NCI-H510A treated with DMSO at 0.1 percent for 48 hours (cell line): ENCODE data around the gene ATL3.
"Not testable (repeated sequence)": the region's sequence is repeated elsewhere in the genome, so short reads cannot be mapped to it uniquely, and the experiment has no call there.

Experiments used
- DNase-seq: peaks from one replicate; lab custom pipeline; 2025; lab: John Stamatoyannopoulos, UW

ATL3 gene, protein sequence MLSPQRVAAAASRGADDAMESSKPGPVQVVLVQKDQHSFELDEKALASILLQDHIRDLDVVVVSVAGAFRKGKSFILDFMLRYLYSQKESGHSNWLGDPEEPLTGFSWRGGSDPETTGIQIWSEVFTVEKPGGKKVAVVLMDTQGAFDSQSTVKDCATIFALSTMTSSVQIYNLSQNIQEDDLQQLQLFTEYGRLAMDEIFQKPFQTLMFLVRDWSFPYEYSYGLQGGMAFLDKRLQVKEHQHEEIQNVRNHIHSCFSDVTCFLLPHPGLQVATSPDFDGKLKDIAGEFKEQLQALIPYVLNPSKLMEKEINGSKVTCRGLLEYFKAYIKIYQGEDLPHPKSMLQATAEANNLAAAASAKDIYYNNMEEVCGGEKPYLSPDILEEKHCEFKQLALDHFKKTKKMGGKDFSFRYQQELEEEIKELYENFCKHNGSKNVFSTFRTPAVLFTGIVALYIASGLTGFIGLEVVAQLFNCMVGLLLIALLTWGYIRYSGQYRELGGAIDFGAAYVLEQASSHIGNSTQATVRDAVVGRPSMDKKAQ

GRCh38 chr11:63671322-63672155 is at the start of gene ATL3:
Gene ATL3 (minus strand): TSS chr11:63671376. CDS start chr11:63671335, 41 bp downstream.
- peak; percentile 97 for DNase-seq

GRCh38 chr11:63720611-63721010 is 49.4 kb upstream of the ATL3 start:
- no peak for DNase-seq

GRCh38 chr11:63719987-63720386 is 48.8 kb upstream of the ATL3 start:
- no peak for DNase-seq

DNA sequence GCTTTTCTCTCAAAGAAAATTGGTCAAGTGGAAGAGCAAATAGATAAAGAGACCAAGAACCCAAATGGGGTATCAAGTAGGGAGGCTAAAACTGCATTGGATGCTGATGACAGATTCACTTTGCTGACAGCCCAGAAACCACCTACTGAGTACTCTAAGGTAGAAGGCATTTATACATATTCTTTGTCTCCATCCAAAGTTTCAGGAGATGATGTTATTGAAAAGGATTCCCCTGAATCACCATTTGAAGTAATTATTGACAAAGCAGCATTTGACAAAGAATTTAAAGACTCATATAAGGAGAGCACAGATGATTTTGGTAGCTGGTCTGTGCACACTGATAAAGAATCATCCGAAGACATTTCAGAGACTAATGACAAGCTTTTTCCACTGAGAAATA is 47.8 kb upstream of the ATL3 start:
- no peak for DNase-seq

DNA sequence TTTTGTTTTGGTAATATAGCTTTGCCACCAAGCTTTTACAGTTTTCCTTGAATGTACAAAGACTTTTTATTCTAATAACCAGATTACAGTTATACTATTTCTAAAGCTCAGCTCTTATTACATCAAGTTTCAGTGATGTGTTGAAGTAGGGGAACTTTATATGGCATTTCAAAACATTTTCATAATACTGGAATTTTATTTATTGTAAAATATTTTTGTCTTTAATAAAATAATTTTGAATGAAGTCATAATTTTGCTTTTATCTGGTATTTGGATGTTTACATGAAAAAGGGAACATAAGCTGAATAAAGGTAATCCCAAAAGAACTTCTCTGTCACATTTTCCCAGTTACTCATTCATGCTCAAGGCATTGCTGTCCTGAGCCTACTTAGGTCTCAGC is 44.9 kb upstream of the ATL3 start:
- no peak for DNase-seq

- no peak for DNase-seq
Measured at GRCh38 chr11:63713766-63714165, 42.6 kb upstream of the ATL3 start.

DNA sequence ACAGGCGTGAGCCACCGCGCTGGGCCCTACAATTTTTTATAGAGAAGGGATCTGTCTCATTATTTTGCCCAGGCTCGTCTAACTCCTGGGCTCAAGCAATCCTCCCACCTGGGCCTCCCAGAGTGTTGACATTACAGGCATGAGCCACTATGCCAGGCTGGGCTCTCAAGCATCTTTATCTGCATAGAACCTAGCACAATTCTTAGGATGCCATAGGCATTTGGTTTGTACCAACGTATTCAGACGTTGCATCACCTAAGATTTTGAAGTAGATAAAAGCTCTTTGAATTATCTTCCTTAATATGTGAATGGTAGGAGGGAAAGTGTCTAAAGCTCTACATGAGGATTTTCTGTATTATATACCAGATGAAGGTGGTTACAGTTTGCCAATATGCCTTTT is 40.7 kb upstream of the ATL3 start:
- DNase-seq, result no peak

DNA sequence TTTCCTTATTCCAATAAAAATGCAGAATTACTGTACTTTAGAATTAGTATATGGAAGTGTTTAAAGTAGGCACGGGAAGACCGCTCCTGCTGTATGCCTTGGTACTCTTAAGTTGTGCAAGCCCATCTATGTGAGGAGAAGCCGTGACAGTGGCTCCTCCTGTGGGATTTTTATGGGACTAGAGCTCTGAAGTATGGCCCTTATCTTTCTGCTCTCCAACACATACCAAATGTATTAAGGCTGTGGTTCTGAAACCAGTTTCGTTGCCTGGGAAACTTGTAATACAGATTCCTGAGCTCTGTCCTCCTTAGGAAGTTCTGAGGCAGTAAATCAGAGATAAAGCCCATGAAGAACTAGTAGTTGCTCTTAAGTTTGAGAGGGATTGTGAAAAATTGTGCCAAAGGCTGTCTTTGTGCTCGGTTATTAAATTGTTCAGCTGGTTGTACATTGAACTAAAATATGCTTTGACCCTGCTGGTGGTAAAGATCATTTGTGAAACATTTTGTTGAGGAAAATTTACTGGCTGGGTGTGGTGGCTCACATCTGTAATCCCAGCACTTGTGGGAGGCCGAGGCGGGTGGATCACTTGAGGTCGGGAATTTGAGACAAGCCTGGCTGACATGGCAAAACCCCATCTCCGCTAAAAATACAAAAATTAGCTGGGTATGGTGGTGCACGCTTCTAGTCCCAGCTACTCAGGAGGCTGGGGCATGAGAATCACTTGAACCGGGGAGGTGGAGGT is 39.5 kb upstream of the ATL3 start:
- DNase-seq, result no peak

DNA sequence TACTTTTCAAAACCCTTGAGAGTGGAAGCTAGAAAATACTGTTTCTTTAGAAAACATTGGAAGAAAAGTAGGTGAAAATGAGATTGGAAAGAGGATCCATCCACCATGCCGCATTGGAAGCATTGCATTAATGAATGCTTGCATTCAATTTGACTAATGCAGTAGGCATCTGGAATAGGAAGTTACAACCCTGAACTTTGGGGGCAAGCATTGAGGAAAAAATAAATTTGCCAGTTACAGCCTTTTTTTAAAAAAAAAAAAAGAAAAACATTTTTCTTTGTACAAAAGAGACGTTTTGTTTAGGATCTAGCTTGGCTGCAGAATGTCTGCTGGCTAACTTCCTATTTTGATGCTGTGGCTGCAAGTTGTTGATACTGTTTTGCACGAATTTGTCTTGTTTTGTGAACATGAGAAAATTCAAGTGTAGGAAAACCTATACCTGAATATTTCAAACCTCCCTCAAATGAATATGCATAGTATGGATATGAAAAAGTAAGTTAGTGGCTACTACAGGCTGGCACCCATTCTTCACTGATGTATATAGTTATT is 38.2 kb upstream of the ATL3 start:
- no peak for DNase-seq

GRCh38 chr11:63708764-63709163 is 37.6 kb upstream of the ATL3 start:
- DNase-seq, result no peak

GRCh38 chr11:63705526-63705925 is 34.4 kb upstream of the ATL3 start:
- DNase-seq, result no peak

GRCh38 chr11:63699896-63700295 is 28.7 kb upstream of the ATL3 start:
- DNase-seq, result no peak

- no peak for DNase-seq
Measured at GRCh38 chr11:63698976-63699733, 28.0 kb upstream of the ATL3 start.

- no peak for DNase-seq
Measured at GRCh38 chr11:63694596-63694995, 23.4 kb upstream of the ATL3 start.

DNA sequence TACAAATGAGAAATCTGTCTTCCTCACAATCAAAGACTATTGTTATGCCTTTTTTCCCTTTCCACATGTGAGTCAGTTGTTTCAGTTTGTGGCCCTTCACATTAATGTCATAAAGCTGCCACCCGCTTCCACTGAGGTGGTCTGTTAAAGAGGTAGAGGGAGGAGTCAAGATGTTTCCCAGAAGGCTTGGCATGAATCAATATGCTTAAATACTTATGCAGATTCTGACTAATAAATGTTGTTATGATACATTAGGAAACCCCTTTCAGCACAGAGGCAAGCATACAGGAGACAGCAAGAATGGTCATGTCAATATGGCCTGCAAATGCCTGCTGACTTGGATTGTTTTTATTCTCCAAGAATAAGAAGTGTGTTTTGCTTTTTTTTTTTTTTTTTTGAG is 16.7 kb upstream of the ATL3 start:
- no peak for DNase-seq

GRCh38 chr11:63686926-63687325 is 15.8 kb upstream of the ATL3 start:
- DNase-seq, result no peak

- not testable (repeated sequence) for DNase-seq
Measured at GRCh38 chr11:63685158-63685721, 14.1 kb upstream of the ATL3 start.

DNA sequence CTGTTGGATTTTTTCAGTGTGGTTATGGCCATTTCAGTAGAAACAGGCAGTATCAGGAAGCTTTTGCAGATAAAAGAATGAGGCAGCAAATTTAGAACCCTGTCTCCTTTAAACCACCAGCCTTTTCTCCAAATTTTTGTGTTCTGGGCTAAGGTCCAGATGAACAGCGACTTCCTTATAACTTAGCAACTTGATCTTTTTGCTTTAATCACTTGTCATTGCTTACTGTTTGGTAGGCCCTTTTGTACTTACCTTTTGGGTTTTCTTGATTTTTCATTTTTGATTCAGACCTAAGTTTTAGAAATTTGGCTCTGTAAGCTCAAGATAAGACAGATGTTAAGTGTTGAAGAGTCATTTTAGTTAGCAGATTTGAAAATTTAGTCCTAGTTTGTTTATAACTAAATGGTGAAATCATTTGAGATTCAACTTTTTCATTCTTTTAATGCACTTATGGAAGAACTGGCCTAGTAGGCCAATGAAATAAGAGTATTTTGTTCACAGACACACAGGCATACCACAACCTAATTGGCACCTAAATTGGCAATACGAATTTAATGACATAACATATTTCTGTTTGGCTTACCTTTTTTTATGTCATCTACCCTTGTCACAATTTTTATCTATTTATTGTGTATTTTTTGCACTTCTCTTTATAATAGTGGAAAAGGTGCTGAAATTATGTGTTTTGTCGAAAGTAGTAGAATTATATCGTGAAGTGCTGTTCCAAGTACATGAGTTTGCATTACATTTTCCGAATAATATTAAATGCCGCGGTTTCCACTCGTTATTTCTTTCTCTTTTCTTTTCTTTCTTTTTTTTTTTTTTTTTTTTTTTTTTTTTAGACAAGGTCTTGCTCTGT is 12.2 kb upstream of the ATL3 start:
- no peak for DNase-seq

- DNase-seq, result peak; percentile 26
Measured at GRCh38 chr11:63682066-63683021, 11.2 kb upstream of the ATL3 start.
